NOMO-1 treated with DMSO at 0.1 percent for 48 hours (cell line): ENCODE data around the gene PPP1R9A.

ENCODE experiments used
- DNase-seq: peaks from one replicate; lab custom pipeline; 2025; ENCODE audit not compliant: unreplicated experiment; lab: John Stamatoyannopoulos, UW

PPP1R9A gene

GRCh38 chr7:94907026-94907810 lies at the start of gene PPP1R9A:
Gene PPP1R9A, plus strand, starts transcription at chr7:94907594. Its CDS starts 2,520 bp downstream, at chr7:94910114.
- DNase-seq = no peak

DNA sequence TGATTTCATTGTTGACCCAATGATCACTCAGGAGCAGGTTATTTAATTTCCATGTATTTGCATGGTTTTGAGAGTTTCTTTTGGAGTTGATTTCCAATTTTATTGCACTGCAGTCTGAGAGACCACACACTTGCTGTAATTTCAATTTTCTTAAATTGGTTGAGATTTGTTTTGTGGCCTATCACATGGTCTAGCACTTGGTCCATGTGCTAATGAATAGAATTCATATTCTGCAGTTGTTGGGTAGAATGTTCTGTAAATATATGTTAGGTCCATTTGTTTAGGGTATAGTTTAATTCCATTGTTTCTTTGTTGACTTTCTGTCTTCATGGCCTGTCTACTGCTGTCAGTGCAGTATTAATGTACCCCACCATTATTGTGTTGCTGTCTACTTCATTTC lies 36.3 kb upstream of the PPP1R9A start:
- DNase-seq = no peak

- no peak for DNase-seq
Measured at GRCh38 chr7:94873239-94873638, 34.2 kb upstream of the PPP1R9A start.

GRCh38 chr7:94874036-94874785 lies 33.2 kb upstream of the PPP1R9A start:
- no peak for DNase-seq

GRCh38 chr7:94875201-94875600 lies 32.2 kb upstream of the PPP1R9A start:
- no peak for DNase-seq

- DNase-seq = no peak
Measured at GRCh38 chr7:94877731-94878670, 29.4 kb upstream of the PPP1R9A start.

GRCh38 chr7:94882891-94883290 lies 24.5 kb upstream of the PPP1R9A start:
- no peak for DNase-seq

DNA sequence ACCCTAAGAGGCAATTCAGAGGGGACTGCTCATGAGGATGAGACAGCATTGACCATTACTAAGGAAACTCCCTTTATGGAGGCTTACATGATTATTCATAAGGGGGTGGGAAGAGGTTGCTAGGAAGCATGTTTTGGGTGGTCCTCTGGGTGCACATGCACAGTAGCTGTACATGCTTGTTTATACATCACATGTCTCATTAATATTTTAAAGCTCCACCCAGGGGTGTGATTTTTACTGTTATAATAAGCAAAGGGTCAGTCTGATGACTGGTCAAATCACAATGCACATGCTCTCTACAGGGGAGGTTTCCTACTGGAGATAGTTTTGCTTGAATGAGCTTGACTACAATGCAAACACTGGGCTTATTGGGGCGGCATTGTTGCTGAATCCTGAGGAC lies 23.8 kb upstream of the PPP1R9A start:
- no peak for DNase-seq

DNA sequence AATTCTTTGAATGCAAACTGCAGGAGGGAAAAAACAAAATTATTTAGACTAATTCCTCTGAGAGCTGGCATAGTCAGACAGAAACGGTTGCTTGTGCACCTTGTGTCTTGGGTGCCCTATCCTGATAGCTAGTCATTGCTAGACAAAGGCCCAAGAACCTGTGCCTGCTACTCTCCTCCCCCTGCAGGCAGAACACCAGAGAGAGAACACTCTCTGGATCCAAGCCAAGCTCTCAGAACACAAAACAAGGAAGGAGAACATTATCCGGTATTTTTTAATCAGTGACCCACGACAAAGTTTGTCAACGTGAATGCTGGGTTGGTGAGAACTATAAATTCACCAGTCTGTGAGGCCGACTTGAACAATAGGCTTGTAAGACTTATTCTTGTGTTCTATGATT lies 18.8 kb upstream of the PPP1R9A start:
- DNase-seq = no peak

- no peak for DNase-seq
Measured at GRCh38 chr7:94888995-94889523, 18.3 kb upstream of the PPP1R9A start.

DNA sequence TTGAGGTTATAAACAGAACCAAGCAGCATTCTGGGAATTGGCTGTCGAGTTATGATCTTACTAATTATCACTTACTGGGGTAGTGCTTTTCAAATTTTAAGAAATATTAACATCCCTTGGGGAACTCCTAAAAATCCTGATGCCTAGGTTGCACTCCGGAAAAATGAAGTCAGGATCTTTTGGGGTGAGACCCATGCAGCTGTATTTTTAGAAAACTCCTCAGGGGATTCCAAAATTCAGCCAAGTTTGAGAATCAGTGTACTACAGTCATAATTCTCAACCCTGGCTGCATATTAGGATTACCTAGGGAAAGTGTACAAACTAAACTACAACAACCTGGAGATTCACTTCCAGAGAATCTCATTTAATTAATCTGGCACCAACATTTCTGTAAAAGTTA lies 17.2 kb upstream of the PPP1R9A start:
- no peak for DNase-seq

- DNase-seq = no peak
Measured at GRCh38 chr7:94893661-94894060, 13.7 kb upstream of the PPP1R9A start.

DNA sequence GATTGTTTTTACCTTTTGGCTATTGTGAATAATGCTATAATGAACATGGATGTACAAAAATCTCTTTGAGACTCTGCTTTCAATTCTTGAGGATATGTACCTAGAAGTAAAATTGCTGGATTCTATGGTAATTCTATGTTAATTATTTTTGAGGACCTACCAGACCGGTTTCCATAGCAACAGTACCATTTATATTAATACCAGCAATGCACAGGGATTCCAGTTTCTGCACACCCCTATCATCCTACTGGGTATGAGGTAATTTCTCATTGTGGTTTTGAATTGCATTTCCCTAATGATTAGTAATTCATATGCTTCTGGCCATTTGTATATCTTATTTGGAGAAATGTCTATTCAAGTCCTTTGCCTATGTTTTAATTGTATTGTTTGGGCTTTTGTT lies 9.9 kb upstream of the PPP1R9A start:
- DNase-seq = no peak

DNA sequence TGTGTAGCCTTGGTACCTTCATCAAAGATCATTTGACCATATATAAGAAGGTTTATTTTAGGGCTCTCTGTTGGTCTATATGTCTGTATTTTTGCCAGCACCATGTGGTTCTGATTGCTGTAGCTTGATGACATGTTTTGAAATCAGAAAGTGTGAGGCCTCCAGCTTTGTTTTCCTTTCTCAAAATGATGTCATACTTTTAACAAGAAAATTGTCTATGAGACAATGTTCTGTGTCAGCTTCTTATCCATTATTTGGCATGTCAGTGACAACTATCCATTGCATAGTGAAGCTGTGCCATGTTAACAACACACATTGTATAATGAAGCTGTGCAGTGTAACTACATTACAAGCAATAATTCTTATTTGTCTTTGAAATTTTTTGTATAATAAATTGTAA lies 9.1 kb upstream of the PPP1R9A start:
- no peak for DNase-seq

DNA sequence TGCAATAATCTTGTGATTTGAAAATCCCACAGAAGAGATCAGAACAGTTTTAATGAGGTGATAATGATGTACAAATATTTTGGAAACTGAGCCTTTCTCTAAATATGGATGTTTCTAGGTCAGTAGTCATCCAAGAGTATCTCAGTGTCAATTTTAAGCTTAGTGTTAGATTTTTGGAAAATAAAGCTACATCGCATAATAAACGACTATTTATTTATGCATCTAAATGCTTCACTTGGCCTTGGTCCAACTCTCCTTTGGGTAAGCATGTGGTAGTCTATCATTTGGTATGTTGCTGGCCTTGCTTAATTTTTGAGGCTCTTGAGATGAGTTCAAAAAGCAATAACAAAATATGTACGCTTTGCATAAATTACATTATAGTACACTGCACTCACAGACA lies 5.4 kb upstream of the PPP1R9A start:
- DNase-seq = no peak

GRCh38 chr7:94903971-94904370 lies 3.4 kb upstream of the PPP1R9A start:
- no peak for DNase-seq

DNA sequence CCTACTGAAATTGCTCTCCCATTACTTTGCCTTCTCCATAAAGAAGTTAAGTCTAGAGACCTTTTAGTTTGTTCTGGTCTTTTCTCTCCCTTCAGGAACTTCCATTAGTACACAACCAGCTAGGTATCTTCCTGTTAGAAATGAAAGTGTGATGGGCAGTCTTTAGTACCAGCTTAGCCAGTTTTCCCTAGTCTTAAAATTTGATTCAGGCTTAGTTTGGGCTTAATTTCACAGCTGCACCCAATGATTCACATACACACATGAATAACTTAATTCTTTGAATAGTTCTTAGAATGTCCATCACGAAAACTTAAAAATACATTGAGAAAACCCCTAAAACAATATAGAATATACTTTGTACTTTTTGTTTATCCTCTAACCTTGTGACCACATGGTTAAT lies 2.4 kb upstream of the PPP1R9A start:
- no peak for DNase-seq

DNA sequence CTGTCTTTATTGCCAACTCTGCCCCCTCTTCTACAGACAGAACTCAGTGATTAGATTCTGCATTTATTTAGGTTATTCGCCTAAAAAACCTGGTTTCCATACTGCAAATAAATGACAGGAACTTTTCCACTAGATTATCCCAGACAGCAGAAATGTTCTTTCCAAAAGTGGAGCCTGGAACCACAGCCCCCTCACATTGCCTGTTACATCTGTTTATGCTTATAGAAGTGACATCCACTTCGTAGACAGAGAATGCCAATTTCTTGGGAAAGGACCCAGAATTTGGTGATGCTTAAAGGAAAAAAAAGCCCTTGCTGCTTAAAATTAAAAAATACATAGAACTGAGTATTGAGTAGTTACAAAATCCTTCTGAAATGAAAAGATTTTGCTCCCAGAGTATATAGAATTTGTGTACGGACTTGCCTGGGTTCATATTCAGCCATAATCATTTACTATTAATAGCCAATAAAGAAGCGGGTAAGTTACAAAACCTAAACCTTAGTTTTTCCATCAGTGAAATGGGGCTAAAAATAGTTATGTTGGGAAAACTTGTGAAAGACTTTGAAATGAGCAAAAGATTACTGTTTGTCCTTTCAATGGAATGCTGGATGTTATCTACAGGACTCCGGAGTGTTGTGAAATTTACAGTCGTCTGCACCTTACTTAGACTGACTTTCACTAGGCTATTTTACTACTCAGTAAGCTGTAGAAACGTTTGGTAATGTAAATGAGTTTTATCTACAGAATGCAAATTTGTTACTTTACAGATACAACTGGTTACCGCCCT lies 1.1 kb upstream of the PPP1R9A start:
- DNase-seq = no peak

DNA sequence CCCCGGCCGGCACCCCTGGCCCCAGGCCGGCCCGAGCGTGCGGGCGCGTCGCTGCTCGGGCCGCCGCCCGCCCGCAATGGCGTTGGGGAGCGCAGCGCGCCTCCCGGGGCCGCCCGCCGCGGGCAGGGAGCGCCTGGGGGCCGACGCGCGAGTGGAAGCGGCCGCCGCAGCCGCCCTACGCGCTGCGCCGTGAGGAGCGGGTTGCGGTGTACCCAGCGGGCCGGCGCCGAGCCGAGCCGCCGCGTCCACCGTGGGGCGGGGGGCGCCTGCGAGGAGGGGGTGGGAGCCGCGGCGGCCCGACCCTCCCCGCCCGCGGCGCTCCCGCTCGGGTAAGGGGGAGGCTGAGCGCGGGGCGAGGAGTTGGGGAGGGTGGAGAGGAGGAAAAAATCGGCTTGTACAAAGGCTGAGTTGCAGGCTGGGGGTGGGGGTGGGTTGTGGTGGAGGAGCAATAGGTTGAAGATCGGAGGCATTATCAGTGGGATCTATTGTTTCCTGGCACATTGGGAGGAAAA lies 473 bp downstream of the PPP1R9A start:
- no peak for DNase-seq
